MM.1S (cell line): Measurements from ENCODE around the gene PIGQ.

ENCODE experiments used
- EZH2 ChIP-seq: fragments of 300-600 bp; sonication (generic); optimal IDR thresholded peaks from 2 replicates; pipeline ENCODE3; 2017; ENCODE audit warnings: low read depth, mild to moderate bottlenecking, antibody characterized with exemption, low read length, mixed read lengths
- TF ChIP-seq, protein P1 (sequence below): fragments of 300-600 bp; sonication (generic); IDR thresholded peaks from 2 replicates; pipeline ENCODE4 v1.5.1; 2016; ENCODE audit warnings: antibody characterized with exemption, low read length, mixed read lengths

GRCh38 chr16:582218-582613, 12.4 kb downstream of the PIGQ start:
- TF ChIP-seq, protein P1, sequence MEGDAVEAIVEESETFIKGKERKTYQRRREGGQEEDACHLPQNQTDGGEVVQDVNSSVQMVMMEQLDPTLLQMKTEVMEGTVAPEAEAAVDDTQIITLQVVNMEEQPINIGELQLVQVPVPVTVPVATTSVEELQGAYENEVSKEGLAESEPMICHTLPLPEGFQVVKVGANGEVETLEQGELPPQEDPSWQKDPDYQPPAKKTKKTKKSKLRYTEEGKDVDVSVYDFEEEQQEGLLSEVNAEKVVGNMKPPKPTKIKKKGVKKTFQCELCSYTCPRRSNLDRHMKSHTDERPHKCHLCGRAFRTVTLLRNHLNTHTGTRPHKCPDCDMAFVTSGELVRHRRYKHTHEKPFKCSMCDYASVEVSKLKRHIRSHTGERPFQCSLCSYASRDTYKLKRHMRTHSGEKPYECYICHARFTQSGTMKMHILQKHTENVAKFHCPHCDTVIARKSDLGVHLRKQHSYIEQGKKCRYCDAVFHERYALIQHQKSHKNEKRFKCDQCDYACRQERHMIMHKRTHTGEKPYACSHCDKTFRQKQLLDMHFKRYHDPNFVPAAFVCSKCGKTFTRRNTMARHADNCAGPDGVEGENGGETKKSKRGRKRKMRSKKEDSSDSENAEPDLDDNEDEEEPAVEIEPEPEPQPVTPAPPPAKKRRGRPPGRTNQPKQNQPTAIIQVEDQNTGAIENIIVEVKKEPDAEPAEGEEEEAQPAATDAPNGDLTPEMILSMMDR = no peak
- TF ChIP-seq EZH2 = no peak
